Hematopoietic multipotent progenitor cell treated with erythropoietin and hydrocortisone succinate and interleukin-3 and kit ligand, for 17 days (in vitro differentiated cells): Measurements from ENCODE around the gene PHACTR2.
"Not testable (repeated sequence)": the region's sequence is repeated elsewhere in the genome, so short reads cannot be mapped to it uniquely, and the experiment has no call there.

Source experiments
- DNase-seq: peaks from one replicate; pipeline ENCODE4 v3.0.0-alpha.2; 2015; ENCODE audit warnings: low spot score

The PHACTR2 gene

DNA sequence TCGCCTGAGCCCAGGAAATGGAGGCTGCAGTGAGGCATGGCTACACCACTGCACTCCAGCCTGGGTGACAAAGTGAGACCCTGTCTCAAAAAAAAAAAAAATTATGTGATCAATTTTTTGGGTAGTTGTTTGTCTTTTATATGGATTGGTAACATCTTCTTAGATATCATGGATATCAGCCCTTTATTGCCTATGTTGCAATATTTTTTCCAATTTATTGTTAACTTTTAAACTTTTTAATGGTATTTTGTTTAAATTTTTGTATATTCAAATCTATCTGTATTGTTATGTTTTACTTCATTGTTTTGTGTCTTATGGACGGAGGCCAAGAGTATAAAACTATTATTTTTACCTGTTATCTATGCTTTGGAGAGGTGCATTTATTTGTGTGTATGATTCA, 133.0 kb downstream of the PHACTR2 start:
- no peak for DNase-seq

DNA sequence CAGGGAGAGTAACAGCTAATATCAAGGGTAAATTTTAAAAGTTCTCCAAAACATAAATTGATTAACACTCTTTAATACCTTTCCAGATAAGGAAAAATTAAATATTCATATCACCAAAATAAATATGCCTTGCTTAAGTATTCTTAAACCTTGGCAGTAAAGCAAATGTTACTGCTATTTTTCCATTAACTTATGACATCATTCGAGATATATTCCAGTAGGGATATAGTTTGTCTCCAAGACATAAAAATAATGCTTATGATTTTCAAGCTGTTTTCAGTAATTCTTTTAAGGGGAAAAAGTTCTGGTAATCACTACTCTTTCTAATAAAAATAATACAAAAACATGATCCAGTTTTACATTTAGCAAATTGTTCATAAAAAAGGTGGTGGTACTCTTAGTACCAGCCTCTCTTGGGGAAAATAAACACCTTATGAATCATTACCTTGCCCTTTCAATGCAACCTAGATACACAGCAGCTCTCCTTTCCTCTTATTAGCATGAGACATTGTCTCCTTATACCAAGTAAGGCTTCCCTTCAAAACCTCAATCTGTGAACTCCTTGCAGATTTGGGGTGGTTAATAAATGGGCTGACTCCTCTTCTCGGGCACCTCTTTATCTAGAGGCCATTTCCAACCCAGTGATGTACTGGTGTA, 133.9 kb downstream of the PHACTR2 start:
- DNase-seq, result no peak

DNA sequence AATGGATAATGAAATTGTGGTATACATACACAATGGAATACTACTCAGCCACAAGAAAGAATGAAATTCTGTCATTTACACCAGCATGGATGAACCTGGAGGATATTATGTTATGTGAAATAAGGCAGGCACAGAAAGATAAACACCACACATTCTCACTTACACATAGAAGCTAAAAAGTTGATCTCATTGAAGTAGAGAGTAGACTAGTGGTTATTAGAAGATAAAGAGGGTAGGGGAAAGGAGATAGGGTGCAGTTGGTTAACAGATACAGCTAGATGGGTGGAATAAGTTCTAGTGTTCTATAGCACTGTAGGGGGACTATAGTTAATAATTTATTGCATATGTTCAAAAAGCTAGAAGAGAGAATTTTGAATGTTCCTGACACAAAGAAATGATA, 139.9 kb downstream of the PHACTR2 start:
- DNase-seq, result no peak

DNA sequence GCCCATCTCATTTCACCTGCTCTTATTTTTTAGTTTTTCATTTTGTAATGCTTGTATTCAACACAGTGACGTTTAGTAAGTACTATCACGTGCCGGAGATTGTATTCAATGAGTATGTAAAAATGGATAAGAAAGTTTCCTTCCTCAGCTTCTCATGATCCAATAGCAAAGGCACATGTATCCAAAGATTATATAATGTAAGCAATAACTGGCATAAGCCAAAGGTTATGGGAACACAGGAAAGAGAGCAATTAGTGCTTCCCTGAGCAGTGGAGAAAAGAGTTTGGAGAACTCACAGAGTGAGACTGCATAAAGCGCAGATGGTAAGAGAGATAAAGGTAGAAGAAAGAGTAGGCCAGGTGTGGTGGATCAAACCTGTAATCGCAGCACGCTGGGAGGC, 143.6 kb downstream of the PHACTR2 start:
- no peak for DNase-seq

DNA sequence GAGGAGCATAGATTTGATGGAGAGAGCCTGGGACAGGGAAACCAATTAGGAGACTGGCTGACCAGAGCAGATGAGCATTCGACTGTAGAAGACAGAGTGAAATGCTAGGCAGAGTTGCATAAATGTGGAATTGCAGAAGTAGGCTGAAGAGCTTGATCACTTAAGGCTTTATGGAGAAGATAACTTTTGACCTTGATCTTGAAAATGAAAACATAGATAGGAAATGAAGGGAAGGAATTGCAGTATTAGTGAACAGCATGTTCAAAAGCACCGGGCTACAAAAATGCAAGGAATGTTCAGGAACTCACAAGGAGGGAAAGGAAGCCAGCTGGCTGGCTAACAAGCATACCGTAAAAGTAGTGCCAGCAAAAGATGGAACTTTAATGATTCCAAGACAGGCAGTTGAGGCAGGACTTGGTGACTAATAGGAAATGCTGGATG, 144.8 kb downstream of the PHACTR2 start:
- DNase-seq, result no peak

DNA sequence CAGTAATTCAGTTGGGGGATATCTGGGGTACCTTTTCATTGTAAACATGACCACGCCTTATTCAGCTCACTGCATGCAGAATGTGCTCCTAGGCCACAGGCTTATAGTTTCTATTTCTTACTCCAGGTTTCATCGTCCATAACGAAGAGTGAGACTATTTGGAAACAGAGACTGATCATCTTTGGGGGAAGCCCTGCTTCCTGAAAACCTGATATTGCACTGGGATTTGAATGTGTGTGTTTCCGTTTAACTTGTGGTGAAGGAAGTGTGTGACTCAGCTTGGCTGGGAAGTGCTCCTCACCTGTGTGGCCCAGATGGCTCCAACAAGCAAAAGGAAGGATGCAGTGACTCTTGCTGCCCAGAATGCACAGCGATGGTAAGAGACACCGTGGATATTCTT, 145.8 kb downstream of the PHACTR2 start:
- DNase-seq, result no peak

DNA sequence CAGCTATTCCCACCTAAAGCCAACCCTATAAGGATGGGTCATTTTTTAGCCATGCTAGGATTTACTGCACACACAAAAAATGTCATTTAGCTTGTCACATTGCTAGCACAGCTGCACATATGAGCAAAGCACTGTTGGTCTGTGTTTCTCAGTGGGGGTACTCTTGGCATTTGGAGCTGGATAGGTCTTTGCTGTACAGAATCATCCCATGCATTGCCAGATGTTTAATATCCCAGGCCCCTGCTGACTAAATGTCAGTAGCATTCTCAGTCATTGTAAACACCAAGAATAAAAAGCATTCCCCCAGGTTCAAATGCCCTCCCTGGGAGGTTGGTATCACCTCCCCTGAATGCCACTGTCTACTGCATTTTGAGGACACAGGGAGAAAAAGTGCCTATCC, 150.8 kb downstream of the PHACTR2 start:
- DNase-seq, result no peak

DNA sequence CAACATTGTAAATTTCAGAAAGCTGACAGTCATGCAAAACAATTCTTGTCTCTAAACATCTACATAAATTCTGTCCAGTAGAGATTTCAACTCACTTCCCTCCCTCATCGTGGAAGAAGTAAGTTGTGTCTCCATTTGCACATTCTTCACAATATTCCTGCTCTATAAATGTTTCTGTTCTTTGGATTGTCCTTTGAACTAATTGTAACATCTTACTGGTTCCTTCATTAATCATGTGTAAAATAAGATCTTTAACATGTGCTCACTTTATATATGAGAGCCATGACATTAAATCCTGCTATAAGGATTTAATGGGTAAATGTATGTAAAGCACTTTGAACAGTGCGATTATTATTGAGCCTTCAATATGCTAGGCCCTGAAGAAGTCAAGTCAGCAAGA, 158.4 kb downstream of the PHACTR2 start:
- DNase-seq, result no peak

DNA sequence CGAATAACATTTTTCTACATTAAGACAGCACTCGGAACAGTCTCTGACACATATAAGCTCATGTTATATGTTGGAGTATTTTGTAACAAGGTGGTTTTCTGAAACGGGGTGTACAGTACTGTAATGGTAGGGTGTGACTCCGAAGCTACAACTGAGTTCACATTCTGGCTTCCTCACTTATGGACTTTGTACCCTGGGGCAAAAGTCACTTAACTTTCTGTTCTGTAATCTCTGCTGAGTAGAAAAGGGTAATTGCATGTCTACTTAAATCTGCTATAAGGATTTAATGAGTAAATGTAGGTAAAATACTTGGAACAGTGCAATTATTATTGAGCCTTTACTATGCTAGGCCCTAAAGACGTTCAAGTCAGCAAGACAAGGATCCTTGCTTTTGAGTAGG, 160.6 kb downstream of the PHACTR2 start:
- DNase-seq, result no peak

DNA sequence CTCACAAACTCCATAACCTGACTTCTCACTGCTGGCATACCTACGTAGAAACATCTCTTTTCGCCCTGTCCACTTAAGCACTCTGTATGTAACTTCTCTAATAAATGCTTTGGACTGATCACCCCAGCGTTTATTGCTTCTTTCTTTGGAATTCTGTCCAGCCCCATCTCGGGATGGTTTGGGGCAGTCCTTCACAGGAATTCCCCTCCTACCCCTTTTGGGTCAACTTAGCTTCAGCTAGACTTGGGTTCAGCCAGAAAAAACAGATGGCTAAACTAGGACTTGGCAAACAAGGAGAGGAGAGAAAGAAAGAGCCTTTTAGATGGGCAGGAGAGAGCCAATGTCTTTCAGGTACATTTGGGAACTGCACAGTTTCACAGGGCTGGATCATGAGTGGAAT, 161.4 kb downstream of the PHACTR2 start:
- no peak for DNase-seq

DNA sequence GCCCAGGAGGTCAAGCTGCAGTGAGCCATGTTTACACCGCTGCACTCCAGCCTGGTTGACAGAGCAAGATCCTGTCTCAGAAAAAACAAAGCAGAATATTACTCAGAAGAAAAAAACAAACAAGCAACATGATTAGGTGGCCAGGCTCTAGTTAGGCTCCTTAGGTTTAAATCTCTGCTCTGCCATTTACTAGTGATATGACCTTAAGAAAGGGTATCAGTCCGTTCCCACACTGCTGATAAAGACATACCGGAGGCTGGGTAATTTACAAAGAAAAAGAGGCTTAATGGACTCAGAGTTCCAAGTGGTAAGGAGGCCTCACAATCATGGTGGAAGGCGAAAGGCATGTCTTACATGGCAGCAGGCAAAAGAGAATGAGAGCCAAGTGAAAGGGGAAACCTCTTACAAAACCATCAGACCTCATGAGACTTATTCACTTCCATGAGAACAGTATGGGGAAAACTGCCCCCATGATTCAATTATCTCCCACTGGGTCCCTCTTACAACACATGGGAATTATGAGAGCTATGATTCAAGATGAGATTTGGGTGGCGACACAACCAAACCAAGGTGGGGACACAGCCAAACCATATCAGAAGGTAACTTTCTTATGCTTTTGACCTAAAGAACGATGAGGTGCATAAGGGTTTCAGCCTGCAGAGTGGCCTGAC, 163.0 kb downstream of the PHACTR2 start:
- no peak for DNase-seq

DNA sequence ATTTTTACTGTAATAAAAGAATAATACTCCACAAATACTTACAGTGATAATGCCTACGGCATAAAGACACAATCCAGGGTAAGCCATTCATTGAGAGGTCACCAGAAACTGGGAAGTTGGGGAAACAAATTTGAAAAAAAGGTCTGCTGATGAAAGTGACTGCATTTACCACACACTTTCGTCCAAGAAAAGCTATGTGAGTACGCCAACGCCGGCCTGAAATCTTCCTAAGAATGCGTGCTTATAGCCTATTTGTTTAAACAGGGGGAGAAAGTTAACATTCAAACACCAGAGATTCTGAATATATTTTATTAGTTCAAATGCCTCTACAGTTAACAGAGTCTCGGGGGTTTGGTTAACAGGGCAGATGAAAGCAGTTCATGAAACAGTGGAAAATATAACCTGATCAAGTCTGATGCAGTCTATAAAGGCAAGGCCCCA, 164.7 kb downstream of the PHACTR2 start:
- DNase-seq, result no peak

DNA sequence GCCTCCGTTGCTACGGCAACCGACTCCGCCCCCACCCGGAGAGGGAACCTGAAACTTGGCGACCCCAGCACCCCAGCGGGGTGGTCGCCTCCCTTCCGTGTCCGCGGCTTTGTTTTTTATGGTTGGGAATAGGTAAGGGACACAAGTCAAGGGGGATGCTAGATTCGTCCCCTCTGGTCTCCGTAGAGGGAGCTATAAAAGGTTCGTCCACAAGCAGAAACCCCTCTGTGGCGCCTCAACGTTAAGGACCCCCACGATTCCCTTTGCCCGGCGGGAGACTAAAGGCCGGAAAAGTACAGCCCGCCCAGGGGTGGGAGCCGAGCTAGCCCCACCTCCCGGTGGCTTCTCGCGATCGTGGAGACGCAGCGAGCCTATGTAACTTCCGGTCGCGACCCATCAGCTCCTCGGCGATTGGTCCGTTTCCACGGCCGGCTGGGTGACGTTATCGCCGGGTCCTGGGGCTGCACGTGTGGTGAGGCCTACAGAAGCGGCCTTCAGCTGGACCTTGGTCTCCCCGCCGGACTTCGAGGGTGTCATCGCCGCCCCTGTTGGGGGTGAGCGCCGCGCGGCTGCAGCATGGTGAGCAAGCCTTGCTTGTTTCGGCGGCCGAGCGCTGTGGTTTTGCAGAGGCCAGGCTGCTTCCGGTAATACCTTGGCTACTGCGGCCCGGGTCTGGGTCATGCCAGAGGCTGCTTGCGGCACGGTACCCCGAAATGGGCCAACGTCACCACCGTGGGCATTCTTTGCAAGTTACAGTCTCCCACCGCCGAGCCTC, 165.3 kb downstream of the PHACTR2 start, which contains the start of gene LTV1:
Gene LTV1, plus strand, starts transcription at position 437 of the 775 bp plus-strand sequence. Its CDS starts 140 bp downstream, at position 577.
- peak; percentile 92 for DNase-seq

DNA sequence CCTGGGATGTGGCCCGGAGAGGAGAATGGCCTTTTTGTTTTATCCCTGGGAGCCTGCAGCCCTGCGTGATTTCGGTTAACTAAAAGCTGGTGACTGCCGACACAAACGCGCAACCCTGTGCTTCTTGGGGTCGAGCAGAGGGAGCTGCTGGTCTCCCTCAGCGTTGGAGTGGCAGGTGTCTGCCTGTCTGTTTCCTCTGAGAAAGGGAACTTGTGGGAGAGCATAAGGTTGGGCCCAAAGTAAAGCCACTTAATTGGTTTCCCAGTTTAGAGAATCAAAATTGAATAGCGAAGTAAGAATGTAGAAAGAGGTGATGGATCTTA, 165.9 kb downstream of the PHACTR2 start:
- no peak for DNase-seq

DNA sequence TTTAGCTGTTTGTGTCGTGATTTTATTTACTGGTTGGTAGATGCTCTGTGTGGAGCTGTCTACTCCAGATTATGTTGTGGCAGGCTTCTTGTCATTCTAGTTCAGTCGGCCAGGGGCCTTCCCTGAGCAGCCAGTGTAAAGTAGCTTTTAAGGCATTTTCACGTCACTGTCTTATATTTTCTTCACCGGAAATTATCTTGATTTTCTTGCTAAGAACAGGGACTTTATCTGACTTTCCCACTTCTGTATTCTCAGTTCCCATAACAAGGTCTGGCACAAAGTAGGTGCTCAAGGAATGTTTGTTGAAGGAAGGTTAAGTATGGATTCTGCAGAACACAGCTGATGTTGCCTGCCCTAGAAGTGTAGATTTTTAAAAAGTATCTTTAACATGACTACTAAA, 166.2 kb downstream of the PHACTR2 start:
- no peak for DNase-seq

DNA sequence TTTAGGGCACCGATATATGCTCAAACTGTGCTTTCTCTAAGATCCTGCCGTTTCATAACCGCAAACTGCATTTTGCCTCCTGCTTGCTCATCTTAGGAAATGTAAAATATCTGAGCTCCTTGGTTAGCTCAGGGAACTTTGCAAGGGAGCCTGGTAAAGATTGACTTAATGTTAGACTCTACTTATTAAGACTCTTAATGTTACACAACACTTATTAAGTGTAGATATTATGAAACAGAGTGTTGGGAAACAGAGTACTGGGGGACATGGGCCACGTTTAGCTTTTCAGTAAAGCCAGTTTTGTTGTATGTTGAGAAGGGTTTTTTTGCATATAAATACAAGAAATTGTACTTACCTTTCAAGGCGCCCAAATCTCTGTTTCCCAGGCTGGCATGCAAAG, 167.3 kb downstream of the PHACTR2 start:
- no peak for DNase-seq

DNA sequence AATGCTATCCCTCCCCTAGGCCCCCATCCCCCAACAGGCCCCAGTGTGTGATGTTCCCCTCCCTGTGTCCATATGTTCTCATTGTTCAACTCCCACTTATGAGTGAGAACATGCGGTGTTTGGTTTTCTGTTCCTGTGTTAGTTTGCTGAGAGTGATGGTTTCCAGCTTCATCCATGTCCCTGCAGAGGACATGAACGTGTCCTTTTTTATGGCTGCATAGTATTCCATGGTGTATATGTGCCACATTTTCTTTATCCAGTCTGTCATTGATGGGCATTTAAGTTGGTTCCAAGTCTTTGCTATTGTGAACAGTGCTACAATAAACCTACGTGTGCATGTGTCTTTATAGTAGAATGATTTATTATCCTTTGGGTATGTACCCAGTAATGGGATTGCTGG, 173.9 kb downstream of the PHACTR2 start:
- not testable (repeated sequence) for DNase-seq

DNA sequence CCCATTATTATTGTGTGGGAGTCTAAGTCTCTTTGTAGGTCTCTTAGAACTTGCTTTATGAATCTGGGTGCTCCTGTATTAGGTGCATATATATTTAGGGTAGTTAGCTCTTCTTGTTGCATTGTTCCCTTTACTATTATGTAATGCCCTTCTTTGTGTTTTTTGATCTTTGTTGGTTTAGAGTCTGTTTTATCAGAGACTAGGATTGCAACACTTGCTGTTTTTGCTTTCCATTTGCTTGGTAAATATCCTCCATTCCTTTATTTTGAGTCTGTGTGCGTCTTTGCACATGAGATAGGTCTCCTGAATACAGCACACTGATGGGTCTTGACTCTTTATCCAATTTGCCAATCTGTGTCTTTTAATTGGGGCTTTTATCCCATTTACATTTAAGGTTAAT, 177.3 kb downstream of the PHACTR2 start:
- DNase-seq, result not testable (repeated sequence)

DNA sequence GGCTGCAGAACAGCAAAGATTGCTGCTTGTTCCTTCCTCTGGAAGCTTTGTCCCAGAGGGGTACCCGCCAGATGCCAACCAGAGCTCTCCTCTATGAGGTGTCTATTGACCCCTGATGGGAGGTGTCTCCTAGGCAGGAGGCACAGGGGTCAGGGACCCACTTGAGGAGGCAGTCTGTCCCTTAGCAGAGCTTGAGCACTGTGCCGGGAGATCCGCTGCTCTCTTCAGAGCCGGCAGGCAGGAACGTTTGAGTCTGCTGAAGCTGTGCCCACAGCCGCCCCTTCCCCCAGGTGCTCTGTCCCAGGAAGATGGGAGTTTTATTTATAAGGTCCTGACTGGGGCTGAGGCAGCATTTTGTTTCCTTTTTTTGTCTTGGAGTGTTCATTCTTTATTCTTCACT, 179.0 kb downstream of the PHACTR2 start:
- DNase-seq, result not testable (repeated sequence)

DNA sequence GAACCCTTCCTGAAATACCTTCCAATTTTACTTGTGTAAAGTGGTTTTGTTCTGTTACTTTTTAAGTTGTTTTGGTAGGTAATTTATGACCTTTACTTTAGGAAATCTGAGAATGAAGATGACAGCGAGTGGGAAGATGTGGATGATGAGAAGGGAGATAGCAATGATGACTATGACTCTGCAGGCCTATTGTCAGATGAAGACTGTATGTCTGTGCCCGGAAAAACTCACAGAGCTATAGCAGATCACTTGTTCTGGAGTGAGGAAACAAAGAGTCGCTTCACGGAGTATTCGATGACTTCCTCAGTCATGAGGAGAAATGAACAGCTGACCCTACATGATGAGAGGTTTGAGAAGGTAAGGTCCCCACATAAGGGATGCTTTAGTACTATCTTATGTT, 179.9 kb downstream of the PHACTR2 start:
- DNase-seq, result no peak

DNA sequence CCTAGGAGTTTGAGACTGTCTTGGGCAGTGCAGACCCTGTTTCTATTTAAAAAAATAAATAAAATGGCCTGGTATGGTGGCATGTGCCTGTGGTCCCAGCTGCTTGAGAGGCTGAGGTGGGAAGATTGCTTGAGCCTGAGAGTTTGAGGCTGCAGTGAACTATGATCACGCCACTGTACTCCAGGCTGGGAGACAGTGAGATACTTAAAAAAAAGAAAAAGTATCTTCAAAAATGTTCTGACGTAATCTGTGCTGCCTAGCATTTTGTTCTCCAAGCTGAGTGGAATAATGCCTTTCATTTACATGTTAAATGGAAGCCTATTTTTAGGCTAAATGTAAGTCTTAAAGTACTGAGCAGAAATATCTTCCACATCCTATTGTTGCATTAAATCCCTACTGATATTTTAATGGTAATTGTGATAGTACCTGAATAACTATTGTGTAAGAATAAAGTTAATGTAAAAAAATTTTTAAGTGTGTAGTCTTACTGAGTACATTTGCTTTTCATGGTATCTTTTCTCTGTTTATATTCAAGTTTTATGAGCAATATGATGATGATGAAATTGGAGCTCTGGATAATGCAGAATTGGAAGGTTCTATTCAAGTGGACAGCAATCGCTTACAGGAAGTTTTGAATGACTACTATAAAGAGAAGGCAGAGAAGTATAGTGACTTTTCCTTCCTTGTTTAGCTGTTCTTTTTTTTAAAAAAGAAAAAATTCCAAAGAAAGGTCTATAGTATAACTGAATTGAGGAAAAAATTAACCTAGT, 182.3 kb downstream of the PHACTR2 start:
- DNase-seq, result no peak

DNA sequence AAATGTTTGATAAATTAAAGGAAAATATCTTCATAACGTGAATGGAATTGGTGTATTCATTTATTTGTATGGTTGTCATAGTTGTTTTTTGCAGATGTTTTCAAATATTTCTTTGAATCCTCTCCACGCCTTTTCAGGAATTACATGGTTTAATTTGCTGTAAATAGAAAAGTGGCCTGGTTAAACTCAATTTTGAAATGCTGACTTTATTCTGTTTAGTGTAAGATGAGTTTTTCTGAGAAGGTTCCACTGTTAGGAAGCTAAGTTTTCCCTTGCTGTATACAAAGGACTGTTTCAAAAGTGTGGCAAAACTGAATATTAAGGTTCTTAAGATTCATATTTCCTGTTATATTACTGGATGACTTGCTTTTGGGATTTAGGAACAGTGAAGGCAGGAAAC, 186.0 kb downstream of the PHACTR2 start:
- no peak for DNase-seq
